ENCODE measurements around the gene ZDHHC18.
A peak's percentile ranks its signal among the peaks of the same experiment; 100 is the strongest.
"Not testable (repeated sequence)": the region's sequence is repeated elsewhere in the genome, so short reads cannot be mapped to it uniquely, and the experiment has no call there.

ZDHHC18 gene

DNA sequence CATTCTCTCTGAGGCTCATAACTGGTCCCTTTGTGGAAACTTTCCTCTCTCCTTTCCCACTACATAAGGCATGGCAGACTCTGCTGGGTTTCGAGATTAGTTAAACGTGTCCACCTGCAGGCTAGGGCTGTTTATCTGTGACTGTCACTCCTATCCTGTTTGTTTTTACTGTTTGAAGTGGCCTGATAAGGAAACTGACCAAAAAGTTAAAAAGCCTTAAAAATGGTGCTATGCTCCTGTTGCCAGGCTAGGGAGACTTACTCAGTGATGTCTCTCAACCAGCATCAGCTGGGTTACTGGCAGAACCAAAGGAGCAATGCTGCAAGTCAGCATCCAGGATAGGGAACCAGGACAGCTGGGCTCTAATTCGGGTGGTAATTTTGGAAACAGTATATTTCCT, 34.9 kb upstream of the ZDHHC18 start:
- DNase-seq = no peak

DNA sequence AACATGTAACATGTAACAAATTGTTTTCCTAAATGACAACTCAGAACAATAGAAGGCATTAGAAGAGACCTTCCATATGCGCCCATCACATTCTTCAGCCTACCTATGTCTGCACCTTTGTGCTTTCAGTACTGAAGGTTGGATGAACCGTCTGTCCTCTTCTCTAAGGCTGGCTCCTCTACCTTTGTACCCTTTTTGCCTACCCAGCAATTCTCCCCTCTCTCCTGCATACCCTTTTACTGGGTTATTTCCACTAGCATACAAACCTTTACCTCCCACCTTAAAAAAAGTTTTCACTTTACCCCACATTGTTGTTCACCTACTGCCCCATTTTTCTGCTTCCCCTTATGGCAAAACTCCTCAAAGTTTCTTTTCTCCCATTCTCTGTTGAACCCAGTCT, 33.6 kb upstream of the ZDHHC18 start:
- no peak for DNase-seq

DNA sequence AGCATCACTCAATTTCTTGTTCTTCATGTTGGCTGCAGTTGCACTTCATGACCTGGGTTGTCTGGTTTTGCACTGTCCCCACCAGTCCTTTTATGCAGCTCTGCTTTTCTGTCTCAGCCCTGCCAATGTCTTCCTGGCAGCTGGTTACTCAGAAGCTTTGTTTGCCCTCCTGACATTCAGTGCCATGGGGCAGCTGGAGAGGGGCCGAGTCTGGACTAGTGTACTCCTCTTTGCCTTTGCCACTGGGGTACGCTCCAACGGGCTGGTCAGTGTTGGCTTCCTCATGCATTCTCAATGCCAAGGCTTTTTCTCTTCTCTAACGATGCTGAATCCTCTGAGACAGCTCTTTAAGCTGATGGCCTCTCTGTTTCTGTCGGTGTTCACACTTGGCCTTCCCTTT, 32.1 kb upstream of the ZDHHC18 start:
- DNase-seq = no peak

DNA sequence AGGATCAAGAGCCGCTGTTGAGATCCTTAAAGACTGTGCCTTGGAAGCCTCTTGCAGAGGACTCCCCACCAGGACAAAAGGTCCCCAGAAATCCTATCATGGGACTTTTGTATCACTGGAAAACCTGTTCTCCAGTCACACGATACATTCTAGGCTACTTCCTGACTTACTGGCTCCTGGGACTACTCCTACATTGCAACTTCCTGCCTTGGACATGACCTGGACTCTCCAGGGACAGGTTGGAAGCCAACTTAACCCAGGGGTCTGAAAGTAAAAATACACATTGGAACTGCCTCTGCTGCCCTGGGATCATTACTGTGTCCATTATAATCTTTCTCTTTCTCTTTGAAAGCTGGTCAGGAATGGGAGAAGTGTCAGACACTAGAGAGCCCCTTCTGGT, 28.9 kb upstream of the ZDHHC18 start:
- no peak for DNase-seq

DNA sequence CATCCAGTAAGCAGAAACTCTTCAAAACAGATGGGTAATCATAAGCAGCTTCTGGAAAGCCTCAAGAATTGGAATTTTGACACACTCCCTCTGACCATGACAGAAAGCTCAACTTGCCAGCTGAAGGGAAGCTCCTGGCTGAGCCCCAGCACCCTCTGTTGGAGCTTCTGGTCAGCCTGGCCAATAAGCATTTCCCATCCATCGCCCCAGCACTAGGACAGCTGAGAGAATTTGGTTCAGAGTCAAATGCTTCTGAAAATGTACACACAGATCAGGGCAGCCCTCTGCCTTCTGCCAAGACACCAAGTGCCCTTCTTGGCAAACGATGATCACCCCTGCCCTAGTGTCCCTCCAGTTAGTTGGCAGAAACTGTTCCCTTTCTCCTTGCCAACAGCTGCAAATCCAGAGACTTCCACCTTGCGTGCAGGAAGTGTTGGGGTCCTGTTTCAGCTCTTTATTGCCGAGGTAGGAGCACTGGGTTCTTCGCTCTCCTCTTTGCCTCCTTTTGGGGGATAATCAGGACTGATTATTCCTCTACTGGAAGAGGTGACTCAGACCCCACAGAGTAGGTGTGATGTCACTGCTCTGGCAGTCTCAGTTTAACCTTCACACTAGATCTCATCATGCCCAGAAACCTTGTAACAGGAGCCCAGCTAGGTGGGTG, 26.9 kb upstream of the ZDHHC18 start:
- DNase-seq = no peak

DNA sequence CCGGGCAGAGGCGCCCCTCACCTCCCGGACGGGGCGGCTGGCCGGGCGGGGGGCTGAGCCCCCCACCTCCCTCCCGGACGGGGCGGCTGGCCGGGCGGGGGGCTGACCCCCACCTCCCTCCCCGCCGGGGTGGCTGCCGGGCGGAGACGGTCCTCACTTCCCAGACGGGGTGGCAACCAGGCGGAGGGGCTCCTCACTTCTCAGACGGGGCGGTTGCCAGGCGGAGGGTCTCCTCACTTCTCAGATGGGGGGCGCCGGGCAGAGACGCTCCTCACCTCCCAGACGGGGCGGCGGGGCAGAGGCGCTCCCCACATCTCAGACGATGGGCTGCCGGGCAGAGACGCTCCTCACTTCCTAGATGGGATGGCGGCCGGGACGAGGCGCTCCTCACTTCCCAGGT, 22.6 kb upstream of the ZDHHC18 start:
- DNase-seq = not testable (repeated sequence)

DNA sequence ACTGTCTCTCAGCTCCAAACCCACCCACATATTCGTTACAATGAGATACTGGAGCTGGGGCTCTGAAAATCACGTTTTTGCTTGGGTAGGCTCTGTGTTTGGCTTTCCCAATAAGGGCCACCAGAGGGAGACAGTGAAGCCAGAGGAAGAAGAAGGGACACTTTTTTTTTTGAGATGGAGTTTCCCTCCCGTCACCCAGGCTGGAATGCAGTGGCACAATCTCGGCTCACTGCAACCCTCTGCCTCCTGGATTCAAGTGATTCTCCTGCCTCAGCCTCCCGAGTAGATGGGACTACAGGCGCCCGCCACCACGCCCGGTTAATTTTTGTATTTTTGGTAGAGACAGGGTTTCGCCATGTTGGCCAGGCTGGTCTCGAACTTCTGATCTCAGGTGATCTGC, 16.4 kb upstream of the ZDHHC18 start:
- peak; percentile 78 for DNase-seq

DNA sequence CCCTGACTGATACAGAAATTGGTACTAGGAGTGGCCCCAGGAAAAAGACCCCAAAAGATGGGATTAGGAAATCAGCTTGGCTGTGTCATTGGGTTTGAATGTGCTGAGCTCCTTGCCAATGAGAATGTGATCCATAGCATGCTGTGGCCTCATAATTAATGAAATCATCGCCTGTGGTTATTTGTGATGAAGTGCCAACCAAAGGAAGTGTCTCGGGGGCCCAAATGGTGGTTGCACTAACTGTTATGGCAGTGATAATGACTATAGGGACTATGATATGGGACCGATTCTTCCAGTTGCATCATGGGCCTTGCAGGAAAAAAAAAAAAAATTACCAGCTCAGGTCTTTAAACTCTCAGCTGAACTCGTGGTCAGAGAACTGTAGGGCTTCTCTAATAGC, 15.4 kb upstream of the ZDHHC18 start:
- no peak for DNase-seq

DNA sequence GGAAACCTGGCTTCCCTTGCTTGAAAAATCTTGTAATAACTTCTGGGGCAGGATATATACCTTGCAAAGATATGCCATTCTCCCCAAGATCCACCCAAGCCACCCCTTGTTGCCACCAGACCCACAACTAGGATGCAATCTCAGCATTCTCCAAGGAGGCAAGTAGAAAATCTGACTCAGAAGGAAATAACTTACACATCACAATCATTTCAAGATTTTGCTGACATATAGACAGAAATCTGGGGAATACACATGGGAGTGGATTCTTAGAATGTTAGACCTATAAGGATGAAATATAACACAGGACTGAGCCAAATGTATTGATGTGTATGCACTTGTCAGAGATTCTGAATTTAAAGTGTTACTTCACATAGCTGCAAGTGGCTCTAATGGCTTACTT, 14.8 kb upstream of the ZDHHC18 start:
- DNase-seq = no peak

DNA sequence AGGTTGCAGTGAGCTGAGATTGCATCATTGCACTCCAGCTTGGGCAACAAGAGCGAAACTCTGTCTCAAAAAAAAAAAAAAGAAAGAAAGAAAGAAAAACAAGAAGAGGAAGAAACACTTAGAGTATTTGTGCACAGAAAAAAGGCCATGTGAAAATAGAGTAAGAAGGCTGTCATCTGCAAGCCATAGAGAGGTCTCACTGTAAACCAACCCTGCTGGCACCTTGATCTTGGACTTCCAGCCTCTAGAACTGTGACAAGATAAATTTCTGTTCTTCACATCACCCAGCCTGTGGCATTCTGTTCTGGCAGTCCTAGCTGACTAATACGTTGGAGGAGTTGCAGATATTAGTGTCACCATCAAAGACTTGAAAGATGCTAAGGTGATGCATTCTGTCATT, 12.1 kb upstream of the ZDHHC18 start:
- DNase-seq = no peak

DNA sequence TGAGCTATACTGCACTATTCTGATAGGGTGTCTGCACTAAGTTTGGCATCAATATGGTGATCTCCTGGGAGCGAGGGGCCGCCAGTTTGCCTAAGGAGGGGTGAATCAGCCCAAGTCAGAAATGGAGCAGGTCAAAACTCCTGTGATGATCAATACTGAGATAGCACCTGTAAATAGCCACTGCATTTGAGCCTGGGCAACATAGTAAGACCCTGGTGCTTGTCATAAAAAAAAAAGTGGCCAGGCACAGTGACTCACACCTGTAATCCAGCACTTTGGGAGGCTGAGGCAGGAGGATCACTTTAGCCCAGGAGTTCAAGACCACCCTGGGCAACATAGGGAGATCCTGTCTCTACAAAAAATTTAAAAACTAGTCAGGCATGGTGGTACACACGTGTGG, 11.6 kb upstream of the ZDHHC18 start:
- DNase-seq = no peak

DNA sequence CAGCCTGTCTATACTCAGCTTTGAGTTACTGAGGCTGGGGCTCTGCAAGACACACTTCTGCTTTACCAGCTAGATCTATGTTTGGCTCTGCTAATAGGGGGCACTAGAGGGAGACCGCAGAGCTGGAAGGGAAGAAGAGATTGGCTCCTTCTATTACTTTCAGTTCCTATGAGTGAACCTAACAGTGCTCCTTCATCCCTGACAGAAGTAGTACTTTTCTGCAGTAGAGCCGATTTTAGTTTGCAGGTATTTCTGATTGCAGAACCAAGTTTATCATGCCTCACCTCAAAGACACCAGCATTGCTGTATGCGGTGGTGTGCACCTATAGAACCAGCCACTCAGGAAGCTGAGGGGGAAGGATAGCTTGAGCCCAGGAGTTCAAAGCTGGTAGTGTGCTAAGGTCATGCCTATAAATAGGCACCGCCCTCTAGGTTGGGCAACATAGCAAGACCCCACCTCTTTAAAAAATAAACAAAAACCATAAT, 5.7 kb upstream of the ZDHHC18 start:
- no peak for DNase-seq

DNA sequence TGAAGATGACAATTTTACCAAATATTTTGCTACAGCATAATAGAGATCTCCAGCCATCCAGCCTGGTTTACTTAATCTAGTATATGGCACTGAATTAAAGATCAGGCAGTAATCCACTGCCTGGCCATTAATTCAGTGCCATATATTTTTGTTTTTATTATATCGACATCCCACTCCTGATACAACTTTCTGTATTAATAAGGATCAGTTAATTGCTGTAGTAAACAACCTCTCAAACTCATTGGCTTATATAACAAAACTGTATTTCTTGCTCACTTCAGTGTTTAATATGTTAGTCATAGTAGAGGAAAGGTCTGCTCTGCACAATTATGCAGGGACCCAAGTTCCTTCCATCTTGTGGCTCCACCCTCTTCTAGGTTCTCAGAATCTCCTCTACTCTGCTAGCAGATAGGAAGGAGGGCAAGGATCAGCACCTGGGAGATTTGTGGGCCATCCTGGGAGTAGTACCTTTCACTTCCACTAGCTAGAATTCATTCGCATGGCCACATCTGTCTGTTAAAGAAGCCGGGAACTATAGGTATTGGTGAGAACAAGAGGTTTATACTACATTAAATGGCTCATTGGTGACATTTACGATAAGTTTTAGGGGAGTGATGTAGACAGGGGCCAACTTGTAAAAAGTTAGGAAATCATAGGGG, 3.6 kb upstream of the ZDHHC18 start:
- DNase-seq = no peak

DNA sequence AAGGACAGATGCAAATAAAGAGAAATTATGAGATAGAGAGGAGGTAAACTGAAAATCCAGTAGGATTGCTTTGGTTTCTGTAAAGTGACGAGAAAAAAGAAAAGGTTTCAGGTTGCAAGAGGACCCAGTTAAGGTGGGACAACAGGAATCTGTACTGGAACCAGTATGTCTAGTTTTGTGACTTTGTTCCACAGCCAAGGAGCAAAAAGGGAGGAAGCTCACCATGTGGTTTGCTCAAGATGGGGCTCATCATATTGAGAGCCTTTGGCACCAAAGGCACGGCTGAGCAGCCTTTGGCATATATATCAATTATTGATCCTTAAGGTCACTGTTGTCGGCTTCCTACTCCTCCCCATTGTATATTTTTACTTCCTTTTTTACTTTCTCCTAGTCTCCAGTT, 1.8 kb upstream of the ZDHHC18 start:
- DNase-seq = no peak

DNA sequence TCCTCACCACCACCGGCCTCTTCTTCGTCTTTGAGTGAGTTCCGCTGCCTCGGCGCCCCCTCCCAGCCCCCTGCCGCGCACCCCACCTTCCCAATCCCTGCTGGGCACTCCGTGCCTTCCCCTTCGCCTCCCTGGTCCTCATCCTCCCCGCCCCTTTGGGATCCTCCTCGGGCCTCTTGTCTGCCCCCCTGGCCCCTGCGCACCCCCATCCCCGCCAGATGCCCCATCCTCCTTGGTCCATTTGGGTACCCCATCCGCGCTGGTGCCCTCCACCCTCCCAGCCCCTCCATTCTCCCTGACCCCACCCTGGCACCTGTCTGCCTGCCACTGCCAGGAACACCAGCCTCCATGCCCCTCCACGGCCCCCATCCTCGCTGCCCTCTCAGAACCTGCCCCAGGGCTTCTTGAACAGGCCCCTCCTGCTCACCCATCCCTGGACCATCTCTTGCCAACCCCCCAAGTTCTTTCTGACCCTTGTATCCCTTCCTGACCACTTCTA, 667 bp downstream of the ZDHHC18 start:
- no peak for DNase-seq

DNA sequence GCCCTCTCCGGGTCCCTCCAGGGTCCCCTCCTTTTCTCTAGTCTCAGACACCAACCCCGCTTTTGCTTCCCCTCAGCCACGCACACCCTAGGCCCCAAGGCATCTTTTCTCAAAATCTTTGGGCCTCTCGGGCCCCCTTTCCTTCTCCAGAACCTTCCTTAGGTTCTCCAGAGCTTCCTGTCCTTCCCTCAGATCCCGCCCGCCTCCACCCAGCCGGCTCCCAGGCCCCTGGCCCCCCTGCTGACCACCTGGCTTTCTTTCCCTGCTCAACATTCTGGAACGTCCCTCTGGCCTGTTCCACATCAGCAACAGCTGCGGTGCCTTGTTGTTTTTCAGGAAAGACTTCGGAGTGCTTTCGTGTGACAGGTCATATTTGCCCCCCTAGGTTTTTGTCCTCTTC, 1.2 kb downstream of the ZDHHC18 start:
- DNase-seq = no peak

DNA sequence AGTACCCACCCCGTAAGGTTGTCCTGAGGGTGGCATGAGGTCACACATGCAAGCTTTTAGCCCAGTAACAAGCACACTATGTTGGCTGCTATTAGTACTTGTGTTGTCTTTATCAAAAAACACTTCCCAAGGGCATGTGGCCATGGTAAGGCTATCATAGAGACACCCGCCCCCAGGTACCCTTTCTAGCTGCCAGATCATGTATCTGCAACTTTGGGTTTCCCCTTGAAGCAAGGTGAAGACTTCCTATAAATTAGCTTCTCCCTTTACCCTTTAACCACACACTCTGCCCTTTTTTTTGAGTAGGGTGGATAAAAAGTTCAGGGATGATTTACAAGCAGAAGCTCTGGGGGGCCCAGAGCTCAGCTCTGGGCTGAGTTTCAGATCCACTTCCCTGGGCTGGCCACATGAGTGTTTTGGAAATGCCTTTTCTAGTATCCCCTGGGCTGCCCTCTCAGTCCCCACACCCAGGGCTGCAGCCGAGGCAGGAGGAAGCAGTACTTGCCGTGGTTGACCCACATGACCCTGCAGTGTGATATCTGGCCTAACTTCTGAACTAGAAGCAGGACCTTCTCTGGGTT, 2.0 kb downstream of the ZDHHC18 start:
- DNase-seq = peak; percentile 41

DNA sequence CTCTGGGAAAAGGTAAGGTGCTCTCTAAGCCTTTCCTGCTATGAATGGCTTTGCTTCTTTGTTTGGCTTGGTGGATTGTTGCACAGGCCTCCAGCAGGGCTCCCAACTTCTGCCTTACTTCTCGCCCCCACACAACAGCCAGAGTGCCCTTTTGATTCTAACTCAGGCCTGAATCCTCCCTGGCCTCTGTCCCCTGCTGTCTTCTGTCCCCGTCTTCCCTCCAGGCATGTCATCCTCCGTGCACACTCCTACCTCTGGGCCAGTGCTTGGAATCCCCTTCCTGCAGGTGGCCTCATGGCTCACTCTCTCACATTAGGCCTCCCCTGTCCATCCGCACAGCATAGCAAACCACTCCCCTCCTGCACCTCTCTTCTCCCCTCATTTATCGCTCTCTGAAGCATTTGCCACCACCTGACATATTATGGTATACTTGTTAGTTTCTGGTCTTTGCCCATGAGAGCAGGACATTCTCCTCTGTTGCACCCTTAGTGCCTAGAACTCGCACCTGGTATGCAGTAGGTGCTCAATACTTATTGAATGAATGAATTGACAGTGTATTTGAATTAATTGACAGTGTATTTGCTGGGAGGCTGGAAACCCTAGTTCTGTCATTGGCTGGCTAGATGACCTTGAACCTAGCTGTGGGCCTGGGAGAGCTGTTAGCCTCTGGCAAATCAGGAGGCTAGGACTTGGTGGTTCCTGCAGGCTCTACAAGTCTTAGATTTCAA, 2.9 kb downstream of the ZDHHC18 start:
- no peak for DNase-seq

DNA sequence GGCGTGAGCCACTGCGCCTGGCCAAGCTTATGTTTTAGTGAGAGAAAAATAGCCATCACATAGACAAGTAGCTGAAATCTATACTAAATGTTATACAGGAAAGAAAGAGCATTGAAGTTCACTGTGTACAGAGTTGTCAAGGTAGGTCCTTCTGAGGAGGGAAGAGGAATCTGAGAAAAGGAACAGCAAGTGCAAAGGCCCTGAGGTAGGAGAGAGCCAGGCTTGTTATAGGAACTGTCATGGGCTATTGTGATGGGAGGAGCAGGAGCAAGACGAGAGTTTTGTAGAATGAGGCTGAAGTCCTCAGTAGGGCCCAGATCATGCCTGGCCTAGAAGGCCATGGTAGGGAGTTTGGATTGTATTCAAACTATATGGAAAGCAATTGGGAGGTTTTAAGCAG, 4.6 kb downstream of the ZDHHC18 start:
- no peak for DNase-seq

DNA sequence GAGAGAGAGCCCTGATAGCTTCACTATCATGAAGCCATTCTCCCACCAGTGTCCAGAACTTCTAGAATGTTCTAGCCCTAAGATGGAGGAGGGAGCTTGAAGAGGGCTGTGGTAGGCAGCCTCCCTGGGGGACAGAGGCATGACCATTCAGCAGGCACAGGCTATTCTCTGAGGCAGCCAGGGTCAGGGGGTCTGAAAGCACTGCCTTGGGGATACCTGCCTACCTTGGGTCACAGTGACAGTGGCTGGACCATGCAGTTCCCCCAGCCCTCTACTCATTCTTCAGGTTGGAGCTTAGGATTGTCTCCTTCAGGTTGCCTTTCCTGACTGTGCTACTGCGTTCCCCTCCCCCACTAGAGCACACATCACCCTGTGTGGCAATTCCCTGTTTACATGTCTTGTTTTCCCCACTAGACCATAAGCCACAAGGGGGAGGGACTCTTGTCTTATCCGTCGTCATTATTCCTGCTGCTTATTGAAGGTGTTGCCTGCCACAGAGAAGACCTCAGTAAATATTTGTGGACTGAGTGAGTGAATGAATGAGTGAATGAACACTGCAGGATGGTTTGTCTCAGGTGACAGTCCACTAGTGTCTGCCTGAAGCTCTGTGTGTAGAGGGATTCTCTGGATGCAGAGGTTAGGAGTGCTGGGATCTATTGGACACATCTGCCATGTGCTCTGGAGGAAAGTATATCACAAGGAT, 5.2 kb downstream of the ZDHHC18 start:
- DNase-seq = no peak

DNA sequence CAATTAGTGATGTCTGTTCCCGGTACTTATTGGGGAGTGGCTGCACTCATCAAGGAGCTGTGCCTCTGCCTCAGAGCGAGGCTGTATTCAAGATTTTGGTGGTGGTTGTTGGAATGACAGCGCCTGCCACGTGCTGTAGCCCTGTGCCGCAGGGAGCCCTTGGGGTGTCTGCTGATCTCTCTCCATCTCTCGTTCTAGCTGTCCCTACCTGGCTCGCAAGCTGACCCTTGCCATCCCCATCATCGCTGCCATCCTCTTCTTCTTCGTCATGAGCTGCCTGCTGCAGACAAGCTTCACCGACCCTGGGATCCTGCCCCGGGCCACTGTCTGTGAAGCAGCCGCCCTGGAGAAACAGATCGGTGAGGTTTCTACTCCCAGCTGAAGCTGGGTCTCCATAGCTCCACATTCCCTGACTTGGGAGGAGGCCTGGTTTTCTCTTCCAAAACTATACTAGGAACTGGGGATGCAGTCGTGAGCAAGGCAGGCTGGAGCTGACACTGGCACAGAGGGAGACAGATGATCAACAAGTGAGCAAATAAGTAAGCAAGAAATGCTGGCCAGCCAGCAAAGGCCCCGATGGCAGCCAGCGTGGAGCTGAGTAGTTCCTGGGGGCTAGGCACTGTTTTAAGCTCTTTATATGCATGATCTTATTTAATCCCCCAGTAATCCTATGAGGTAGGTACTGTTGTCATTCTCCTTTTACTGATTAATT, 5.9 kb downstream of the ZDHHC18 start:
- DNase-seq = no peak

Data from activated naive CD4-positive, alpha-beta T cell treated with anti-CD3 and anti-CD28 coated beads, Interleukin-2, amount 50 U/mL, for 16 hours (primary cell).